GM12891 (cell line): ENCODE data around the gene IFI44.

Experiments used
- POLR2A ChIP-seq: IDR thresholded peaks from 2 replicates; pipeline ENCODE4 v1.6.1; 2011; ENCODE audit warnings: low read depth, low read length, control low read depth
- POLR2AphosphoS5 ChIP-seq: IDR thresholded peaks from 2 replicates; pipeline ENCODE4 v1.6.1; 2011; ENCODE audit warnings: low read depth, low read length, control low read depth
- TAF1 ChIP-seq: IDR thresholded peaks from 2 replicates; pipeline ENCODE4 v1.6.1; 2011; ENCODE audit warnings: low read depth, low read length, control low read depth

DNA sequence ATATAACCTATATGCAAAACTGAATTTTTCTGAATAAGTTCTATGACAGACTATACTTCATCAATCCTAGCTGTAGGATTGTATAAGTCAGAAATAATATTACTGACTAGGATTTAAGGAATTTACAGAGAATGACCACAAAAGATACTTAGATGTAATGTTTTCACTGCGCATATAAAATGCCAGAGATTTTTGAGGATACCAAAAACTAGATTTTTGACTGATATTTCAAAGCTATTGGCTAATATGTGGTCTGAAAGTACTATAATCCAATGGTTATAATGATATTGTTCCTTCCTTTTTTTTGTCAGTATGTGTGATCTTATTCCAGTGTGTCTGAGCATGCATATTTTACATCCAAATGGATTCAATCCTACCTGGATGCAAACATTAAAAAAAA lies 46.4 kb upstream of the IFI44 start:
- TF ChIP-seq POLR2A (no peak), POLR2AphosphoS5 (no peak), TAF1 (no peak)
